Neural cell (in vitro differentiated cells): ENCODE results near the gene DPM3.

Experiments used
- CTCF ChIP-seq: fragments of 450-650 bp; IDR thresholded peaks from 2 replicates; pipeline ENCODE4 v1.5.1; 2014; ENCODE audit warnings: antibody characterized with exemption, mild to moderate bottlenecking, moderate library complexity; ENCODE audit not compliant: poor library complexity, severe bottlenecking
- EP300 ChIP-seq: fragments of 450-650 bp; conservative IDR thresholded peaks from 2 replicates; pipeline ENCODE4 v1.6.1; 2014; ENCODE audit warnings: antibody characterized with exemption, mild to moderate bottlenecking, moderate library complexity; ENCODE audit not compliant: poor library complexity, severe bottlenecking
- EZH2 ChIP-seq: fragments of 200-600, 300-800 bp; shearing (Covaris generic), sonication (generic); IDR thresholded peaks from 2 replicates; pipeline ENCODE4 v1.6.1; 2014; ENCODE audit warnings: antibody characterized with exemption, low read length, borderline replicate concordance, mild to moderate bottlenecking; ENCODE audit not compliant: insufficient read depth, poor library complexity, severe bottlenecking
- POLR2AphosphoS5 ChIP-seq: IDR thresholded peaks from 2 replicates; pipeline ENCODE4 v1.6.1; 2012
- RAD21 ChIP-seq: fragments of 450-650 bp; conservative IDR thresholded peaks from 2 replicates; pipeline ENCODE4 v1.6.1; 2014; ENCODE audit warnings: antibody characterized with exemption, mild to moderate bottlenecking, moderate library complexity
- REST ChIP-seq: IDR thresholded peaks from 2 replicates; pipeline ENCODE4 v1.6.1; 2012; ENCODE audit warnings: borderline replicate concordance
- SMC3 ChIP-seq: fragments of 450-650 bp; conservative IDR thresholded peaks from 2 replicates; pipeline ENCODE4 v1.6.1; 2014; ENCODE audit warnings: antibody characterized with exemption, mild to moderate bottlenecking, moderate library complexity; ENCODE audit not compliant: poor library complexity
- TAF1 ChIP-seq: IDR thresholded peaks from 2 replicates; pipeline ENCODE4 v1.6.1; 2012; ENCODE audit warnings: low read depth

GRCh38 chr1:155110381-155110780 lies 29.9 kb downstream of the DPM3 start:
- TF ChIP-seq CTCF (no peak), EP300 (no peak), REST (no peak), SMC3 (no peak), EZH2 (no peak), POLR2AphosphoS5 (no peak), RAD21 (no peak), TAF1 (no peak)
